ENCODE measurements around the gene PARVB.
"Not testable (repeated sequence)": the region's sequence is repeated elsewhere in the genome, so short reads cannot be mapped to it uniquely, and the experiment has no call there.

The PARVB gene

GRCh38 chr22:44005524-44005923, 18.6 kb upstream of the PARVB start:
- peaks cover 12% of the 10 kb centered on the region; the same call in 1 of the 2 replicates for H3K36me3 ChIP-seq
- no peaks in the 10 kb centered on the region for H4K20me1 ChIP-seq
- H3K27me3 ChIP-seq = no peaks in the 10 kb centered on the region
- no peak overlapping the region for H3K9ac ChIP-seq
- no peak overlapping the region for H3K4me3 ChIP-seq
- peaks cover 15% of the 10 kb centered on the region for H3K9me3 ChIP-seq
- H3K27ac ChIP-seq = no peak overlapping the region
- no peak overlapping the region for H3K4me2 ChIP-seq
- H3K4me1 ChIP-seq = no peaks in the 10 kb centered on the region
- no peak for TF ChIP-seq Cebpa-rat (IDR thresholded peaks at IDR 0.05)

GRCh38 chr22:44012162-44012561, 11.9 kb upstream of the PARVB start:
- H3K4me1 ChIP-seq = no peaks in the 10 kb centered on the region
- H3K4me2 ChIP-seq = no peak overlapping the region
- H3K4me3 ChIP-seq = no peak overlapping the region
- no peaks in the 10 kb centered on the region for H3K27me3 ChIP-seq
- no peak overlapping the region for H3K9ac ChIP-seq
- no peaks in the 10 kb centered on the region for H3K9me3 ChIP-seq
- H3K36me3 ChIP-seq = no peaks in the 10 kb centered on the region
- H3K27ac ChIP-seq = no peak overlapping the region
- no peaks in the 10 kb centered on the region for H4K20me1 ChIP-seq
- TF ChIP-seq Cebpa-rat (IDR thresholded peaks at IDR 0.05) = no peak

- Histone ChIP-seq H4K20me1 (no peaks in the 10 kb centered on the region), H3K4me1 (no peaks in the 10 kb centered on the region), H3K4me3 (no peak overlapping the region), H3K27me3 (no peaks in the 10 kb centered on the region), H3K4me2 (no peak overlapping the region), H3K9me3 (no peaks in the 10 kb centered on the region), H3K27ac (no peak overlapping the region), H3K9ac (no peak overlapping the region), H3K36me3 (no peaks in the 10 kb centered on the region)
- TF ChIP-seq Cebpa-rat (IDR thresholded peaks at IDR 0.05) = no peak
Observed at GRCh38 chr22:44012591-44012990, 11.5 kb upstream of the PARVB start.

- H3K4me2 ChIP-seq = no peak overlapping the region
- H3K9me3 ChIP-seq = no peaks in the 10 kb centered on the region
- TF ChIP-seq Cebpa-rat (IDR thresholded peaks at IDR 0.05) = no peak
- no peaks in the 10 kb centered on the region for H4K20me1 ChIP-seq
- no peaks in the 10 kb centered on the region for H3K4me1 ChIP-seq
- H3K27me3 ChIP-seq = no peaks in the 10 kb centered on the region
- H3K36me3 ChIP-seq = no peaks in the 10 kb centered on the region
- no peak overlapping the region for H3K9ac ChIP-seq
- H3K4me3 ChIP-seq = no peak overlapping the region
- H3K27ac ChIP-seq = no peak overlapping the region
Observed at GRCh38 chr22:44014241-44014640, 9.9 kb upstream of the PARVB start.

GRCh38 chr22:44016586-44016985, 7.5 kb upstream of the PARVB start:
- H3K27me3 ChIP-seq, H3K36me3 ChIP-seq, H3K9ac ChIP-seq, H3K27ac ChIP-seq, H4K20me1 ChIP-seq, H3K4me2 ChIP-seq, H3K4me1 ChIP-seq, H3K9me3 ChIP-seq, H3K4me3 ChIP-seq: not testable (repeated sequence)

GRCh38 chr22:44018594-44018993, 5.5 kb upstream of the PARVB start:
- Histone ChIP-seq H3K36me3 (no peaks in the 10 kb centered on the region), H3K27ac (no peak overlapping the region), H3K4me1 (peaks cover 11% of the 10 kb centered on the region; the same call in 1 of the 2 replicates), H4K20me1 (no peaks in the 10 kb centered on the region), H3K4me2 (no peak overlapping the region), H3K4me3 (no peak overlapping the region), H3K9me3 (no peaks in the 10 kb centered on the region), H3K9ac (no peak overlapping the region), H3K27me3 (peaks cover 23% of the 10 kb centered on the region)
- no peak for TF ChIP-seq Cebpa-rat (IDR thresholded peaks at IDR 0.05)

- Histone ChIP-seq H3K36me3 (no peaks in the 10 kb centered on the region), H3K4me2 (no peak overlapping the region), H3K9me3 (no peaks in the 10 kb centered on the region), H4K20me1 (no peaks in the 10 kb centered on the region), H3K4me1 (peaks cover 15% of the 10 kb centered on the region; the same call in 1 of the 2 replicates), H3K27me3 (peaks cover 31% of the 10 kb centered on the region), H3K27ac (no peak overlapping the region), H3K4me3 (no peak overlapping the region), H3K9ac (no peak overlapping the region)
- no peak for TF ChIP-seq Cebpa-rat (IDR thresholded peaks at IDR 0.05)
Observed at GRCh38 chr22:44019416-44019815, 4.7 kb upstream of the PARVB start.

- Histone ChIP-seq H3K4me3 (no peak overlapping the region), H3K9me3 (no peaks in the 10 kb centered on the region), H3K36me3 (no peaks in the 10 kb centered on the region), H3K4me1 (peaks cover 19% of the 10 kb centered on the region), H4K20me1 (no peaks in the 10 kb centered on the region), H3K4me2 (no peak overlapping the region), H3K27me3 (peaks cover 35% of the 10 kb centered on the region), H3K27ac (no peak overlapping the region), H3K9ac (no peak overlapping the region)
- TF ChIP-seq Cebpa-rat (IDR thresholded peaks at IDR 0.05) = no peak
Observed at GRCh38 chr22:44019846-44020245, 4.3 kb upstream of the PARVB start.

GRCh38 chr22:44020981-44021380, 3.1 kb upstream of the PARVB start:
- no peaks in the 10 kb centered on the region for H3K36me3 ChIP-seq
- 0 out of 2 replicates have a peak, but pooled peaks cover 8% of the 10 kb centered on the region for H4K20me1 ChIP-seq
- no peak overlapping the region for H3K9ac ChIP-seq
- H3K9me3 ChIP-seq = no peaks in the 10 kb centered on the region
- H3K4me2 ChIP-seq = no peak overlapping the region
- H3K27me3 ChIP-seq = peaks cover 47% of the 10 kb centered on the region
- H3K4me1 ChIP-seq = peaks cover 30% of the 10 kb centered on the region
- no peak overlapping the region for H3K4me3 ChIP-seq
- H3K27ac ChIP-seq = no peak overlapping the region
- TF ChIP-seq Cebpa-rat (IDR thresholded peaks at IDR 0.05) = no peak

GRCh38 chr22:44023404-44024287, 456 bp upstream of the PARVB start:
- peak overlapping the region; percentile 50 for H3K27ac ChIP-seq
- 0 out of 2 replicates have a peak, but pooled peaks cover 12% of the 10 kb centered on the region for H4K20me1 ChIP-seq
- TF ChIP-seq Cebpa-rat (IDR thresholded peaks at IDR 0.05) = no peak
- H3K9me3 ChIP-seq = no peaks in the 10 kb centered on the region
- H3K9ac ChIP-seq = peak overlapping the region; percentile 65
- peaks cover 53% of the 10 kb centered on the region for H3K4me1 ChIP-seq
- H3K4me2 ChIP-seq = peak overlapping the region; percentile 95
- H3K27me3 ChIP-seq = peaks cover 52% of the 10 kb centered on the region
- peak overlapping the region; percentile 62 for H3K4me3 ChIP-seq
- no peaks in the 10 kb centered on the region for H3K36me3 ChIP-seq

Data from BLaER1 (cell line).